ENCODE data around the gene LYRM2. TPM values are rescaled to one million over a fixed set of nuclear protein-coding genes. Genes with fewer than 3 reads are reported as not detected.

Gene LYRM2
- total RNA-seq, 4 donors from 2014 or later, result 12.5 to 17.3 (median 14.5) TPM

GRCh38 chr6:89680150-89680549 is 41.6 kb upstream of the LYRM2 start:
- TF ChIP-seq, protein P1, sequence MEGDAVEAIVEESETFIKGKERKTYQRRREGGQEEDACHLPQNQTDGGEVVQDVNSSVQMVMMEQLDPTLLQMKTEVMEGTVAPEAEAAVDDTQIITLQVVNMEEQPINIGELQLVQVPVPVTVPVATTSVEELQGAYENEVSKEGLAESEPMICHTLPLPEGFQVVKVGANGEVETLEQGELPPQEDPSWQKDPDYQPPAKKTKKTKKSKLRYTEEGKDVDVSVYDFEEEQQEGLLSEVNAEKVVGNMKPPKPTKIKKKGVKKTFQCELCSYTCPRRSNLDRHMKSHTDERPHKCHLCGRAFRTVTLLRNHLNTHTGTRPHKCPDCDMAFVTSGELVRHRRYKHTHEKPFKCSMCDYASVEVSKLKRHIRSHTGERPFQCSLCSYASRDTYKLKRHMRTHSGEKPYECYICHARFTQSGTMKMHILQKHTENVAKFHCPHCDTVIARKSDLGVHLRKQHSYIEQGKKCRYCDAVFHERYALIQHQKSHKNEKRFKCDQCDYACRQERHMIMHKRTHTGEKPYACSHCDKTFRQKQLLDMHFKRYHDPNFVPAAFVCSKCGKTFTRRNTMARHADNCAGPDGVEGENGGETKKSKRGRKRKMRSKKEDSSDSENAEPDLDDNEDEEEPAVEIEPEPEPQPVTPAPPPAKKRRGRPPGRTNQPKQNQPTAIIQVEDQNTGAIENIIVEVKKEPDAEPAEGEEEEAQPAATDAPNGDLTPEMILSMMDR (IDR thresholded peaks at IDR 0.05), result no peak
- no peak for TF ChIP-seq POLR2A (IDR thresholded peaks at IDR 0.05)
- H3K4me3 ChIP-seq (ENCODE audit: low read depth, poor library complexity, severe bottlenecking), result no peak overlapping the region
- intact Hi-C loops (cut with DNase I; ENCODE audit: low total_unique reads), result no loop called here
- WGBS, 2 donors, result 82 to 96% methylated on average over 2 of the region's 2 CpGs
- no peak for DNase-seq (ENCODE audit: low spot score in 2 of 2)

DNA sequence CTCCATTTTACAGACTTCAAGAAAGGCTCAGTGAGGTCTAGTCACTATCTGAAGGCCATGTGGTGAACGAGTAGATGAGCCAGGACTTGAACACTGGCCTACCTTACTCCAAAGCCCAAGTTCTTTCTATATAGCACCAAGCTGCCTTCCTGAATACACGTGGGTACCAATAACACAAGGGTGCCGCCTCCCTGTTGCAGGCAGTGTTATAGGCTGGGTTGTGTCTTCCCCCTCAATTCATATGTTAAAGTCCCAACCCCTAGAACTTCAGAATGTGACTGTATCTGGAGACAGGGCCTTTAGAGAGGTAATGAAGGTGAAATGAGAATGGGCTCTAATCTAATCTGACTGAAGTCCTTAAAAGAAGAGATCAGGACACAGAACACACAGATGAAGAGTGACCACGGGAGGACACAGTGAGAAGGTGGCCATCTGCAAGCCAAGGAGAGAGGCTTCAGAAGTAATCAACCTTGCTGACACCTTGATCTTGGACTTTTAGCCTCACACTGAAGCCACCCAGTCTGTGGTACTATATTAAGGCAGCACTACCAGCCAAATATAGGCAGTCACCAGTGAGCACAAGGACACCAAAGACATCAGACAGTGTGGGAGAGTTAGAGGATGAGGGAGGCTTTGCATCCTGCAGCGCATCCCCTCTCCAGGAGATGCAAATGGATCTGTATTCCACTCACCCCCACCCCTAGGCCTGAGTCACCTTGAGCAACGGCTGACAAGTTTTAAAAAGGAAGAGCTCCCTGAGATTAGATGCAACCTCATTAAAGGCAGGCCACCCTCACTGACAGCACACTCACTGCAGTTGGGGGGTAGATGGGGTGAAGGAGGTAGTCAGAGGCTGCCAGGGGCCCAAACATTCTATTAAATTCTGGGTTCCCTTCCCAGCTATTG is 40.9 kb upstream of the LYRM2 start:
- WGBS, 2 donors, result 83% methylated on average over 6 of the region's 6 CpGs
- H3K4me3 ChIP-seq (ENCODE audit: low read depth, poor library complexity, severe bottlenecking), result no peak overlapping the region
- DNase-seq (ENCODE audit: low spot score in 2 of 2), result no peak
- TF ChIP-seq, protein P1 (IDR thresholded peaks at IDR 0.05), result no peak
- no peak for TF ChIP-seq POLR2A (IDR thresholded peaks at IDR 0.05)
- intact Hi-C loops (cut with DNase I; ENCODE audit: low total_unique reads), result no loop called here

- no peak overlapping the region for H3K4me3 ChIP-seq (ENCODE audit: low read depth, poor library complexity, severe bottlenecking)
- TF ChIP-seq, protein P1 (IDR thresholded peaks at IDR 0.05), result no peak
- TF ChIP-seq POLR2A (IDR thresholded peaks at IDR 0.05), result no peak
- no peak for DNase-seq (ENCODE audit: low spot score in 2 of 2)
- intact Hi-C loops (cut with DNase I; ENCODE audit: low total_unique reads), result no loop called here
- WGBS, 2 donors, result 91 to 92% methylated on average over 3 of the region's 3 CpGs
Measured at GRCh38 chr6:89678531-89678930, 40.0 kb upstream of the LYRM2 start.

- no peak overlapping the region for H3K4me3 ChIP-seq (ENCODE audit: low read depth, poor library complexity, severe bottlenecking)
- no peak for TF ChIP-seq POLR2A (IDR thresholded peaks at IDR 0.05)
- intact Hi-C loops (cut with DNase I; ENCODE audit: low total_unique reads), result no loop called here
- 49 to 61% methylated on average over 7 of the region's 7 CpGs for WGBS, 2 donors
- DNase-seq (ENCODE audit: low spot score in 2 of 2), result no peak
Measured at GRCh38 chr6:89675949-89676748, 37.6 kb upstream of the LYRM2 start.

DNA sequence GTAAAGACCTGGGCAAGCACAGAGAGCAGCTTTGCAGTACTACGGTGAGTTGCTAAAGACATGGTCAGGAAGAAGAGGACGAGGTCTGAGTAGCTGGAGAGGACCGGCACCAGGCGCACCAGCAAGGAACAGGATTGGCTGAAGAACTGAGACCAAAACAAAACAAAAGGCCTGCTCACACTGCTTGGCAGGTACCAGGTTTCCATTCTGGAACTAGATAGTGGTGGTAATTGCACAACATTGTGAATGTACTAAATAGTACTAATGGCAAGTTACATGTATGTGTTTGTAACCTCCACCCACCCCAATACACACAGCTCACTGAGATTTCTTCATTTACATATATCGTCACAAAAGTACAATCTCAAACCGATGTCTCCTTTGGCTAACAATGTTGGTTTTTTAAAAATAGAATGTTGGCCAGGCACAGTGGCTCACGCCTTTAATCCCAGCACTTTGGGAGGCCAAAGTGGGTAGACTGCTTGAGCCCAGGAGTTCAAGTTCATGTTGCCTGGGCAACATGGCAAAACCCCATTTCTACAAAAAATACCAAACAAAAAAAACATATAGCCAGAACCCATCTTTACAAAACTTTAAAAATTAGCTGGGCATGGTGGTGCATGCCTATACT is 32.5 kb upstream of the LYRM2 start:
- TF ChIP-seq, protein P1 (IDR thresholded peaks at IDR 0.05), result no peak
- no peak for TF ChIP-seq POLR2A (IDR thresholded peaks at IDR 0.05)
- no peak for DNase-seq (ENCODE audit: low spot score in 2 of 2)
- intact Hi-C loops (cut with DNase I; ENCODE audit: low total_unique reads), result no loop called here
- H3K4me3 ChIP-seq (ENCODE audit: low read depth, poor library complexity, severe bottlenecking), result no peak overlapping the region
- 94 to 97% methylated on average over 7 of the region's 7 CpGs for WGBS, 2 donors

GRCh38 chr6:89669002-89669401 is 30.5 kb upstream of the LYRM2 start:
- DNase-seq (ENCODE audit: low spot score in 2 of 2), result no peak
- intact Hi-C loops (cut with DNase I; ENCODE audit: low total_unique reads), result no loop called here
- H3K4me3 ChIP-seq (ENCODE audit: low read depth, poor library complexity, severe bottlenecking), result no peak overlapping the region
- 70 to 73% methylated on average over 6 of the region's 6 CpGs for WGBS, 2 donors
- TF ChIP-seq POLR2A (IDR thresholded peaks at IDR 0.05), result no peak
- TF ChIP-seq, protein P1 (IDR thresholded peaks at IDR 0.05), result no peak
